GM18951 (cell line): ENCODE measurements around the gene DGAT2.

Experiments
- POLR2A ChIP-seq: IDR thresholded peaks from 4 replicates; pipeline ENCODE4 v1.6.1; 2011; ENCODE audit warnings: mild to moderate bottlenecking; ENCODE audit not compliant: insufficient read length, insufficient read depth; ENCODE audit errors: extremely low read depth
- in situ Hi-C: fragments of 300-500 bp; cut with MboI; formaldehyde crosslinking; loops from one replicate; pipeline ENCODE4 v1.12.0; 2022; ENCODE audit warnings: low sequenced_read_pairs, mixed read lengths, inconsistent platforms; ENCODE audit not compliant: unreplicated experiment

The DGAT2 gene

GRCh38 chr11:75792127-75792731 lies 23.7 kb downstream of the DGAT2 start:
- in situ Hi-C loops, result no loop called here
- TF ChIP-seq POLR2A, result no peak

GRCh38 chr11:75792997-75793800 lies 24.6 kb downstream of the DGAT2 start:
- in situ Hi-C loops, result no loop called here
- TF ChIP-seq POLR2A, result no peak

- TF ChIP-seq POLR2A, result no peak
- in situ Hi-C loops, result no loop called here
Measured at GRCh38 chr11:75793966-75794365, 25.4 kb downstream of the DGAT2 start.

GRCh38 chr11:75795276-75796090 lies 26.9 kb downstream of the DGAT2 start:
- no peak for TF ChIP-seq POLR2A
- in situ Hi-C loops, result no loop called here

- TF ChIP-seq POLR2A, result no peak
- in situ Hi-C loops, result no loop called here
Measured at GRCh38 chr11:75796091-75796435, 27.5 kb downstream of the DGAT2 start.

- in situ Hi-C loops, result no loop called here
- TF ChIP-seq POLR2A, result no peak
Measured at GRCh38 chr11:75797116-75797515, 28.5 kb downstream of the DGAT2 start.

GRCh38 chr11:75797792-75798191 lies 29.2 kb downstream of the DGAT2 start:
- no peak for TF ChIP-seq POLR2A
- in situ Hi-C loops, result no loop called here

- in situ Hi-C loops, result no loop called here
- no peak for TF ChIP-seq POLR2A
Measured at GRCh38 chr11:75800136-75800675, 31.6 kb downstream of the DGAT2 start.

- TF ChIP-seq POLR2A, result no peak
- in situ Hi-C loops, result no loop called here
Measured at GRCh38 chr11:75800728-75801361, 32.3 kb downstream of the DGAT2 start.

GRCh38 chr11:75801362-75802020 lies 32.9 kb downstream of the DGAT2 start:
- TF ChIP-seq POLR2A, result no peak
- in situ Hi-C loops, result no loop called here

- in situ Hi-C loops, result no loop called here
- TF ChIP-seq POLR2A, result no peak
Measured at GRCh38 chr11:75802021-75802912, 33.7 kb downstream of the DGAT2 start.
